ENCODE results near the gene PDHB. TPM values are rescaled to one million over a fixed set of nuclear protein-coding genes. Genes with fewer than 3 reads are reported as not detected.

The PDHB gene
- total and polyA plus RNA-seq, 2 of the 13 experiments (the other 11 are each of a cell fraction or from before 2014, with no cell fraction given) = 108 to 153 TPM

GRCh38 chr3:58433400-58434167 is at the start of gene PDHB (continued):
- TF ChIP-seq ZHX2 (IDR thresholded peaks at IDR 0.05; ENCODE audit: low read depth) = peak; percentile 63; the same call in 1 of the 2 replicates
- no peak for TF ChIP-seq ZHX2 (CRISPR knock-in tag; IDR thresholded peaks at IDR 0.05; ENCODE audit: borderline replicate concordance)
- TF ChIP-seq ATF7 (IDR thresholded peaks at IDR 0.05) = no peak
- no peak for TF ChIP-seq ATF7 (CRISPR knock-in tag; IDR thresholded peaks at IDR 0.05)
- 0 out of 2 replicates have a peak, but pooled peaks have one; percentile 68 for TF ChIP-seq BATF2 (CRISPR knock-in tag; IDR thresholded peaks at IDR 0.05)
- no peak for TF ChIP-seq ZSCAN25 (CRISPR knock-in tag; IDR thresholded peaks at IDR 0.05)
- peak; percentile 52; the same call in 1 of the 2 replicates for TF ChIP-seq SIN3A (IDR thresholded peaks at IDR 0.05; ENCODE audit: borderline replicate concordance, low read depth, low read length)
- no peak for TF ChIP-seq ZNF343 (CRISPR knock-in tag; IDR thresholded peaks at IDR 0.05)
- no peak for TF ChIP-seq TIGD3 (CRISPR knock-in tag; IDR thresholded peaks at IDR 0.05; ENCODE audit: borderline replicate concordance)
- TF ChIP-seq CENPT (CRISPR knock-in tag; IDR thresholded peaks at IDR 0.05; ENCODE audit: low read depth) = peak; percentile 87
- TF ChIP-seq KMT2A (CRISPR knock-in tag; IDR thresholded peaks at IDR 0.05) = peak; percentile 64
- no peak for TF ChIP-seq GTF3A (CRISPR knock-in tag; conservative IDR thresholded peaks at IDR 0.05)
- no peak for TF ChIP-seq CREM (IDR thresholded peaks at IDR 0.05)
- TF ChIP-seq CREM (CRISPR knock-in tag; IDR thresholded peaks at IDR 0.05) = no peak
- peak; percentile 84; the same call in 1 of the 2 replicates for TF ChIP-seq ZNF274 (CRISPR knock-in tag; IDR thresholded peaks at IDR 0.05)
- TF ChIP-seq ZNF441 (CRISPR knock-in tag; IDR thresholded peaks at IDR 0.05; ENCODE audit: borderline replicate concordance) = peak; percentile 68
- no peak for TF ChIP-seq RAD51 (IDR thresholded peaks at IDR 0.05; ENCODE audit: borderline replicate concordance)
- no peak; the same call in 1 of the 2 replicates for TF ChIP-seq ZNF367 (CRISPR knock-in tag; IDR thresholded peaks at IDR 0.05; ENCODE audit: borderline replicate concordance)
- 0 out of 2 replicates have a peak, but pooled peaks have one; percentile 25 for TF ChIP-seq NR1H2 (CRISPR knock-in tag; IDR thresholded peaks at IDR 0.05; ENCODE audit: borderline replicate concordance, low read depth)
- TF ChIP-seq ZNF615 (CRISPR knock-in tag; IDR thresholded peaks at IDR 0.05; ENCODE audit: borderline replicate concordance) = no peak
- TF ChIP-seq ZNF713 (CRISPR knock-in tag; IDR thresholded peaks at IDR 0.05) = no peak
- no peak for TF ChIP-seq ELF1 (CRISPR knock-in tag; IDR thresholded peaks at IDR 0.05)

Measured in HepG2 (cell line).